ENCODE measurements around the gene INHA.
A peak's percentile ranks its signal among the peaks of the same experiment; 100 is the strongest.

Gene INHA

DNA sequence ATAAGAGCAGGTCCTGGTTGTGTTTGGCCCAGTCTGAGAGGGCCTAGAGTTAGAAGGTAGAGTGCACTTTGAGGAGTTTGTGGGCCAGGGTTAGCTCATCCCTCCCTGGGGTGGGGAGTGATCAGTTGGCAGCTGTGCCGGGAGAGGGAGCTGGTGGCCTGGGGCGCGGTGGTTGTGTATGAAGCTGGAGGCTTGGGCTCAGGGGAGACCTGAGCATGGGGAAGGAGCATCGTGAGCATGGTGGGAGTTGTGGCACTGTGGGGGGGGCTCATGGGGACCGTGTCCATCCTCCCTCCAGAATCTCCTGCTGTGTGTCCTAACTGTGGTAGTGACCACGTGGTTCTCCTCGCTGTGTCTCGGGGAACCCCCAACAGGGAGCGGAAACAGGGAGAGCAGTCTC, 39.2 kb downstream of the INHA start:
- DNase-seq (ENCODE audit: low read depth in 2 of 2), result no peak

DNA sequence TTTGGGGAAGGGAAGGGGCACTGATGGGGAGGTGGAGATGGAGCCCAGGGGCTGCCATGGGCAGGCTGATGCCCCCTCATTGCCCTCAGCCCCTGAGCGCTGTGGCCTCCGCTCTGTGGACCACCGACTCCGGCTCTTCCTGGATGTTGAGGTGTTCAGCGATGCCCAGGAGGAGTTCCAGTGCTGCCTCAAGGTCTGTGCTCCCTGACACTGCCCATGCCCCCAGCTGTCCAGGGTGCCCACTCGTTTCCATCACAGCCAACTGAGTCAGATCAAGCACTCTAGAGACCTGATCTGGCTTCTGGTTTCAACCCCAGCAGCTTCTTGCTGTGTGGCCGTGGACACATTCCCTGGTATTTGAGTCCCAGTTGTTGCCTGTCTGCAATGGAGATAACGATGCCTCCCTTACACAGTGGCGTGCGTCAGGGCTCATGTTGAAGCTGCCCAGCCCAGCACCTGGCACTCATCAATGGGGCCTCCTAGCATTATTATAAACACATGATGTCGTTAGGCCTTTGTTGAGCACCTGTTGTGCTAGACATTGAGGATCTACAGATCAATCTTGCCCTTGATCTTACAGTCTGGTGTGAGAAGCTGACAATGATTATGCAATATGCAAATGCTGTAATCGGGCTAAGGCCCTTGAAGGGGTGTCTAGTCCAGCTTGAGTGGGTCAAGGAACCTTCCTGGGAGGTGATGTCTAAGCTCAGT, 39.9 kb downstream of the INHA start:
- DNase-seq (ENCODE audit: low read depth in 2 of 2), result no peak

DNA sequence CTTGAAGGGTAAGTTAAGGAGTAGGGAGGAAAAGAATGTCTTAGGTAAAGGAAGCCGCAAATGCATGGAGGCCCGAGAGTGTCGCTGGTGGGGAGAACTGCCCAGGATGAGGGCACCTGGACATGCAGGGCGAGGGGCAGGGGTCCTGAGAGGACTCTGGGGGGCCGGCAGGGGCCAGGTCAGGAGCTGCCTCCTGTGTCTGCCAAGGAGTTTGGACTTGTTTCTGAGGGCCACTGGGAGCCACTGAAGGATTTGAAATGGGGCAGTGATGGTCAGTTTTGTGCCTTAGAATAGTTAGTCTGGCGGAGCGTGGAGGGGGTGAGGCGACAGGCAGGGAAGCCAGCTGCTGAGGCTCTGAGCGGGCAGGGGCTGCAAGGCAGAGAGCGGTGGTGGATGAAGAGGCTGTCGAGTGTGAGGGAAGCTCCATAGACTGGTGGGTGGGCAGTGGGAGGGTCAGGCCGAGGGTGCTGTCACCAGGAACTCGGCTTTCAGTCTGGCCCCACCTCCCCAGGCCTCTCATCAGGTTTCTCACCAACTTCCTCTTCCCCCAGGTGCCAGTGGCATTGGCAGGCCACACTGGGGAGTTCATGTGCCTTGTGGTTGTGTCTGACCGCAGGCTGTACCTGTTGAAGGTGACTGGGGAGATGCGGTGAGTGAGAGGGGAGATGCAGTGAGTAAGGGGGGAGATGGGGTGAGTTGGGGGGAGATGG, 40.6 kb downstream of the INHA start:
- peak in 1 of 2 donors; percentile 13 for DNase-seq (ENCODE audit: low read depth in 2 of 2)

DNA sequence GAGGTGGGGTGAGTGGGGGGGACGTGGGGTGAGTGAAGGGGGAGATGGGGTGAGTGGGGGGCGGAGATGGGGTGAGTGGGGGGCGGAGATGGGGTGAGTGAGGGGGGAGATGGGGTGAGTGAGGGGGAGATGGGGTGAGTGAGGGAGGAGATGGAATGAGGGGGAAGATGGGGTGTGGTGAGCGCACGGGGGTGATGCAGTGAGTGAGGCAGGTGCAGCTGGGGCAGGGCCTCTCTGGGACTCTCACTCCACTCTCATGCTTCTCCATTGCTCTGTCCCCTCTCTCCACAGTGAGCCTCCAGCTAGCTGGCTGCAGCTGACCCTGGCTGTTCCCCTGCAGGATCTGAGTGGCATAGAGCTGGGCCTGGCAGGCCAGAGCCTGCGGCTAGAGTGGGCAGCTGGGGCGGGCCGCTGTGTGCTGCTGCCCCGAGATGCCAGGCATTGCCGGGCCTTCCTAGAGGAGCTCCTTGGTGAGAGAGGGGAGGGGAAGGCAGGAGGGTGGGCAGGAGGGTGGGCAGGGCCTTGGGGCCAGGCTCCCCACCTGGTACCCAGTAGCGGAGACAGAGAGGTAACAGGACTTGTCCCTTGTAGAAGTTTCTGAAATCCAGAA, 41.5 kb downstream of the INHA start:
- DNase-seq (ENCODE audit: low read depth in 2 of 2), result no peak

DNA sequence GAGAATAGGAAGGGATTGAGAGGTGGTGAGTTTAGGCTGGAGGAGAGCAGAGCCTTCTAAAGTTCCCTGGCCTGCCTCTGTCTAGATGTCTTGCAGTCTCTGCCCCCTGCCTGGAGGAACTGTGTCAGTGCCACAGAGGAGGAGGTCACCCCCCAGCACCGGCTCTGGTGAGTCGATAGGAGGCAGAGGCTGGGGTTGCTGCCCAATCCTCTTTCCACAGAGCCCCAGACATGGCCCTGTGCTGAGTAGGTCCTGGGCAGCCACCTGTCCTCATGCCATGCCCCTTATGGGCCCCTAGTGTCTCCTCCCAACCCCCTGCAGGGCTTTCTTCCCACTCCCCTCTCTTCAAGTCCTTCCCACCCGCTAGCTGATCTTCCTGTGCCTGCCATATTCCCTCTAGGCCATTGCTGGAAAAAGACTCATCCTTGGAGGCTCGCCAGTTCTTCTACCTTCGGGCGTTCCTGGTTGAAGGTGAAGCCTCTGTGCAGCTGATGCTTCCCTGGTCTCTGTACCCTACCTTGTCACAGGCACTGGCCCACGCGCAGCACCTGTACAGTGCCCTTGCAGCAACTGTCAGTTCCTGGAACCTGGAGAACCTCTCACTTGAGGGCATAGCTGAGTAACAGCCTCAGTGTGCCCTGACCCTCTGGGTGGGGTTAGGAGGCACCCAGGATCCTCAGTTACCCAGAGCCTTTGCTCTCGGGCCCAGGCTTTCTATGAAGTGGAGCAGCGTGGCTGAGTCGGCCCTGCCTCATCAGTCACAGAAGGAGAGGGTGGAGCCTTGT, 42.2 kb downstream of the INHA start:
- DNase-seq (ENCODE audit: low read depth in 2 of 2), result no peak

DNA sequence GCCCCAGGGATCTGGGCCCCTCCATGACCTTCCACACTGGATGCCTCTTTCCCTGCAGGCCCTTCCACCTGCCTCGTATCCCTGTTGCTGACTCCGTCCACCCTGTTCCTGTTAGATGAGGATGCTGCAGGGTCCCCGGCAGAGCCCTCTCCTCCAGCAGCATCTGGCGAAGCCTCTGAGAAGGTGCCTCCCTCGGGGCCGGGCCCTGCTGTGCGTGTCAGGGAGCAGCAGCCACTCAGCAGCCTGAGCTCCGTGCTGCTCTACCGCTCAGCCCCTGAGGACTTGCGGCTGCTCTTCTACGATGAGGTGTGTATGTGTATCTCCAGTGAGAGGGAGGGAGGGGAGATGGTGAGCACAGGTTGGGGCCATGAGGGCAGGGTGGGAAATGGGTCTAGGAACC, 42.9 kb downstream of the INHA start:
- no peak for DNase-seq (ENCODE audit: low read depth in 2 of 2)

DNA sequence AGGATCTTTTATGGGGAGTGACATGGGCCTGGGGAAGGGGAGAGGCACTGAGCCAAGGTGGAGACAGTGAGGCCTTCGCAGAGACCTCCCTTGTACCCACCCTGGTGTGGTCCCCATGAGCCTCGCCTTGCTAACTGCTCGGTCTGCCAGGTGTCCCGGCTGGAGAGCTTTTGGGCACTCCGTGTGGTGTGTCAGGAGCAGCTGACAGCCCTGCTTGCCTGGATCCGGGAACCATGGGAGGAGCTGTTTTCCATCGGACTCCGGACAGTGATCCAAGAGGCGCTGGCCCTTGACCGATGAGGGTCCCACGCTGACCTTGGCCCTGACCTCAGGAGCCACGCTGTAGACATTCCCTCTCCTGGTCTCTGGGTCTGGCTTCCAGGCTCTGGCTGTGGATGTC, 43.8 kb downstream of the INHA start:
- DNase-seq (ENCODE audit: low read depth in 2 of 2), result no peak

DNA sequence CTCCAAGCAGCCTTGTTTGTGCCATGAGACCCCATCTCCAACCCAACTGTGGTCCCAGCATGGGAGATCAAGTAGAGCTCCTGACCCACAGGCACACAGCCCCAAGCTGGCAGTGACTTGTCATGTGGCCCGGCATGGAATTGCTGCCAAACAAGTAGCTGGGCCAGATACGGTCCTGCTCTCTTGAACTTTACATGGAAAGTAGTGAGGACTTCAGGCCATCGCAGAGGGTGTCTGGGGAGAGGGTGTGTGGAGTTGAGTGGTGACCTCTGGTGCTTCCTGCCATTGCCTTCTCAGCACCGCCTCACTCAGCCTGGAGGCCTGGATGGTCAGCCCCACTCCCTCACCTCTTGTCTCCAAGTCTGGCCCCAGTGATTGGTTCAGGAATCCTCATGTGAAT, 44.4 kb downstream of the INHA start:
- DNase-seq (ENCODE audit: low read depth in 2 of 2), result no peak

DNA sequence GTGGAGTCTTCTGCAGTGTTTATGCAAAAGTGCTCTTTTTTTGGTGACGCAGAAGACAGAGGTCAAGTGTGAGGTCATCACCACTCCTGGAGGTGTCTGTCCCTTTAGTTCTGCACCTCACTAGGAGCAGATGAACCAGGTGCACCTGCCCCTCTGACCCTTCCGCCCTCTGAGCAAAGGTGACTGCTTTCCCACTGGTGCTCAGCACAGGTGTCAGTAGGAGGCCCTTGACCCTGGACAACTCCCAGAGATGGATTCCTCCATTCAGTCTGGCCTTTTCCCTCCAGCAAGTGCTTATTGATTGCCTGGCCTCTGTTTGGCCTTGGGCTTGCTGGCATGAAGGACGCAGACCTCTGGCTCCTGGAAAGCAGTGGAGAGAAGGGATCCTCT, 46.6 kb downstream of the INHA start:
- DNase-seq (ENCODE audit: low read depth in 2 of 2), result no peak

DNA sequence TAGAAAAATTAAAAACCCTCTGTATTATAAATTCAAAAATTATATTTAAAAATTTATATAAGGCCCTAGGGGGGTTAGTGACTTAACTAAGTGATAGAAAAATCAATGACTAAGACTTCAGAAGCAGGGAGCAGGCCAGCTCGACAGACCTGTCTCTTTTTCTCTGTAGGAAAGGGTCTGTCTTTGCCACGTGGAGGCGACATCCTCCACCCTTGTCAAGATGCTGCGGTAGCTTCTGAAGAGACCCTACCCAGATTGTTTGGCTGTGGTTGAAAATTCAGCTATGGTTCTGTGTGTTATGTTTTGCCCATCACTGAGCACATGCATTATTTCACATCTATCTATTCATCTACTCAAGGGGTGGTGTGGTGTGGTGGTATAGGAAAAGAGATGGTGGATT, 47.1 kb downstream of the INHA start:
- no peak for DNase-seq (ENCODE audit: low read depth in 2 of 2)

DNA sequence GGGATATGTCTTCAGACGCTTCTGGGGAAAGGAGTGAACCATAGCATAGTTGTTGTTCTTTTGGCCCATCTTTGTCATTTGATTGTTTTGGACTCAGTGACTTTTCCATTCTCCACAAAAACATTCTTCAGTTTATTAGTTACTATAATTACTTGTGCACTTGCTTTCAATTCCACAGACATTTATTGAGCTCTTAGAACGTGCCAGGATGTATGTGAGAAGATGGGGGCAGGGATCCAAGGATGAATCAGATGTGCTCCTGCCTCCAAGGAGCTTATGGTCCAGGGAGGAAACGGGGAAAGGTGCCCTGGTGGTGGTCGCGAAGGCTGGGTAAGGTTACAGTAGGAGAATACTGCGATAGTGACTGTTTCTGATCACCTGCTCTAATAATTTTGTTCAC, 48.4 kb downstream of the INHA start:
- no peak for DNase-seq (ENCODE audit: low read depth in 2 of 2)

DNA sequence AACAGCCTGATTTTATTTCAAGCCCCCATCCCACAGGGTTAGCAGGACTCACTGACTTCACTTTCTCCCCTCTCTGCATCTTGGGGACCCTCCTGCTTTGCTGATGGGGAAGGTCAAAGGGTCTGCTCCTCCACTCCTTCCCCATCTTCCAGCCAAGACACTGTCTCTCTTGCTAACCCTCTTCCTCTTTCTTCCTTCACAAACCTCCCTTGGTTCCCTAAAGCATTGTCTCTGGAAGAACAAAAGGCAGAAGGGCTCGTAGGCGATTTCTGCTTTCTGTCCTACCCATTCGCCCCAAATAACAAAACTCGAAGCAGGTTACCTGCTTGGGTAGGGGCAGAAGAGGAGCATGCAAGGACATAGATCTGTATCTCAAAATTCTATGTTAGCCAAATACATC, 49.8 kb downstream of the INHA start:
- DNase-seq (ENCODE audit: low read depth in 2 of 2), result no peak

DNA sequence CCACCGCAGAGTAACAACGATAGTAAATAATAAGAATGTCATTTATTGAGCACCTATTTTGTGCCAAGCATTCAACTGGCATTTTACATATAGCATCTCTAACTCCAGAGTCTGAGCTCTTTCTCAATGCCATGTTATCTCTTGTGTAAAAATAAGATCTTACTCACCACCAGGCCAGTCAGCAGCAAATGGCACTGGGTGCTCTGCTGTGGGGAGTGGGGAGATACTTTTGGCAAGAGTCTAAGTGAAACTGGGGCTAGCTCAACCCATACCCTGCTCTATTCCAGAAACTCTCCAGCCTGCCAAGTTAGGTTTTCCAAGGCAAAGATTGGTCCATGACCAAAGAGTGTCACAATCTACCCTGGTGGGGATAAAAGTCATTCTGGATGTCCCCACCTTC, 50.4 kb downstream of the INHA start:
- DNase-seq (ENCODE audit: low read depth in 2 of 2), result no peak

DNA sequence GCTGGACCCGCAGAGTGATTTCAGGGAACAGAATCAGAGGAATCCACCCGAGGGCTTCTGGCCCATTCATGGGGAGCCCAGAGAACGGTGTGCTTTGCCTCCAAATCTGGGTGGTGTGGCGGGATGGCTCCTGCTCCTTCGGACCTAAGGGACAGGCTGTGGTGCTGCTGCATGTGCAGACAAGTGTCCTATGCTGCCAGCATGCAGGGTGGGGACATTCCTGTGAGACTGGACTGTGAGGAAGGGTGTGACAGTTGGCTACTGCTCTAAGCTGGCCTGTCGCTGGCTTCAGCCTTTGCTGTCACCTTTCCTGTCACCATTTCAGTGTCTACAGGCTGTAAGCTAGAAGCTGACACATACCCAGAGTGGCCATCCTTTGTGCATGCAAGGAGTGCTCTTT, 52.5 kb downstream of the INHA start:
- DNase-seq (ENCODE audit: low read depth in 2 of 2), result no peak

DNA sequence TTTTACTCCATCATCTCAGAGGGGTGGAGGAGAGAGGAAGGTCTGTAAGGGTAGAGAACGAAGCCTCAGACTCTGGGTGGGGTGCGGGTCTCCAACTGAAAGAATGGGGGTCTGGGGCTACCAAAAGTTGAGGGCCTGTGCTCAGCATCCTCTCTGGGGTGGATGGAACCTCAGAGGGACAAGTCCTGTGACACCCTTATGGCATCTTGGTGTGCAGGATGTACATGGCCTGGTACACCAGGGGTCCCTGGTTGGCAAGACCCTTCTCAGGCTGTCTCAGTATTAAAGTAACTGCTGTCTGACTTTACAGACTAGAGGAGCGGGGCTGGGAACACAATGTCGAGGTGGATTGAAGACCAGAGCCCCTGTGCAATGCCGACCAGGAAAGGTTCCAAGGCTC, 53.1 kb downstream of the INHA start:
- no peak for DNase-seq (ENCODE audit: low read depth in 2 of 2)

Data from stimulated activated CD8-positive, alpha-beta memory T cell treated with anti-CD3 and anti-CD28 coated beads, Interleukin-7, amount 100 ng/mL, for 4 hours (primary cell).